Stomach (tissue), 9 donors: ENCODE measurements around the gene CTXN2. TPM values are rescaled to one million over a fixed set of nuclear protein-coding genes. Genes with fewer than 3 reads are reported as not detected.
A peak's percentile ranks its signal among the peaks of the same experiment; 100 is the strongest.

ENCODE experiments used
- DNase-seq, 2 donors: peaks; one replicate each; pipeline versions ENCODE4 v3.0.0 to v3.0.0-alpha.2; 2013 to 2019
- H3K27ac ChIP-seq, 5 donors: fragments of 200-600 bp in 4 of 5; sonication (generic) in 4 of 5; one replicate each; pipeline ENCODE4 v1.5.1; 2013 to 2019; ENCODE audit warnings: mild to moderate bottlenecking in 1 of 5, moderate library complexity in 1 of 5
- H3K27me3 ChIP-seq, 3 donors: fragments of 200-600 bp; sonication (generic); one replicate each; pipeline ENCODE4 v1.5.1; 2017 to 2019; ENCODE audit warnings: mixed run types in 1 of 3
- H3K36me3 ChIP-seq, 4 donors: fragments of 200-600 bp; sonication (generic); 1 replicate in 3 of 4; 2 replicates in 1 of 4; pipeline ENCODE4 v1.5.1; 2016 to 2019
- H3K4me1 ChIP-seq, 4 donors: fragments of 200-600 bp; sonication (generic); one replicate each; pipeline ENCODE4 v1.5.1; 2016 to 2019
- H3K4me3 ChIP-seq, 4 donors: fragments of 200-600 bp; sonication (generic) in 3 of 4; one replicate each; pipeline ENCODE4 v1.5.1; 2016 to 2019; ENCODE audit warnings: mild to moderate bottlenecking in 1 of 4
- H3K9me3 ChIP-seq, 4 donors: fragments of 200-600 bp; sonication (generic); one replicate each; pipeline ENCODE4 v1.5.1; 2016 to 2019
- EP300 ChIP-seq: sonication (generic); formaldehyde crosslinking; IDR thresholded peaks from one replicate; pipeline ENCODE4 v1.6.1; 2017; ENCODE audit warnings: antibody characterized with exemption
- POLR2A ChIP-seq, 4 donors: fragments of 450-650 bp; IDR thresholded peaks; one replicate each; pipeline ENCODE4 v1.6.1; 2016; ENCODE audit warnings: antibody characterized with exemption in 4 of 4, control low read depth in 2 of 4, mild to moderate bottlenecking in 1 of 4, moderate library complexity in 1 of 4
- POLR2AphosphoS5 ChIP-seq, 3 donors: sonication (generic); formaldehyde crosslinking; IDR thresholded peaks; one replicate each; pipeline ENCODE4 v1.6.1; 2016; ENCODE audit warnings: antibody characterized with exemption in 3 of 3
- WGBS, 5 donors: extraction: QIAGEN DNeasy Blood & Tissue Kit in 3 of 5; methylation state at CpG; one replicate each; pipeline versions ENCODE4 v1.1.5 to v1.1.7; 2013 to 2018; 5-methylcytosine and 5-hydroxymethylcytosine counted together
- intact Hi-C: fragments of 100-400 bp; cut with DNase I; formaldehyde crosslinking; loops from one replicate; pipeline ENCODE4 v1.15.1; 2023; ENCODE audit warnings: low total_unique reads
- polyA plus RNA-seq, 3 donors: library from polyadenylated mRNA; stranded (reverse); fragments of 200-250 nt; gene quantifications; one replicate each; pipeline ENCODE4 v1.2.3, GENCODE V29; 2013
- total RNA-seq, 5 donors: library from RNA; depleted of rRNA; stranded (reverse); fragments of >200 nt; gene quantifications; one replicate each; pipeline versions ENCODE4 v1.1.0 to v1.2.3, GENCODE V29; 2014 to 2016
- TF ChIP-seq, protein P1 (sequence below), 7 experiments: fragments of 450-650 bp in 4 of 7; fragments of 200-600 bp in 3 of 7; sonication (generic) in 3 of 7; IDR thresholded peaks; one replicate each; pipeline ENCODE4 v1.5.1; 2016 to 2019; ENCODE audit warnings: antibody characterized with exemption in 7 of 7, control low read depth in 2 of 7, mild to moderate bottlenecking in 1 of 7
- donor health status: healthy with polysubstance abuse.
- donor health status: Bipolar disorder and iron deficiency.
- donor health status: healthy.

The CTXN2 gene
- total and polyA plus RNA-seq, 8 donors = 0.05 to 0.18 TPM; not detected in 6

DNA sequence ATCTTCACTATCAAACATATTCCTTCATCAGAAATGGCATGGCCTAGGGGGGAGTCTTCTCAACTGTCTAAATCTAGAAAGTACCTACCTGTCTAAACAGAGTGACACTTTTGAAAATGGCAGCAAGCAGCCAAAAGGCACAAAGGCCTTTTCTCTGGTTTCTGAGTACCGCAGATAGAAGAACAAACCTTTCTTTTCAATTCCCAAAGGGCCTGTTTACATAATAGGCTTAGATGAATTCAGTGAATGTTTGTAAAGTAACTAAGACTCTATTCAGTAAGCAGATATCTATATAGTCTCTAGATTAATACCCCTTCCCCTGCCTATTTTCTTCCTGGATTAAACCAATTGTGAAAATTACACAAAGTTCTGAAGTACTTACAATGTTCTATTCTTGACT, 20.5 kb upstream of the CTXN2 start:
- Histone ChIP-seq H3K9me3 (no peaks in the 10 kb centered on the region), H3K27ac (no peak overlapping the region), H3K27me3 (no peaks in the 10 kb centered on the region), H3K36me3 (peaks cover 0 to 4% (median 0%) of the 10 kb centered on the region in 4 donors), H3K4me3 (no peak overlapping the region), H3K4me1 (no peaks in the 10 kb centered on the region)
- TF ChIP-seq POLR2A (IDR thresholded peaks at IDR 0.05) (no peak), EP300 (no peak), POLR2AphosphoS5 (IDR thresholded peaks at IDR 0.05) (no peak)
- TF ChIP-seq, protein P1, sequence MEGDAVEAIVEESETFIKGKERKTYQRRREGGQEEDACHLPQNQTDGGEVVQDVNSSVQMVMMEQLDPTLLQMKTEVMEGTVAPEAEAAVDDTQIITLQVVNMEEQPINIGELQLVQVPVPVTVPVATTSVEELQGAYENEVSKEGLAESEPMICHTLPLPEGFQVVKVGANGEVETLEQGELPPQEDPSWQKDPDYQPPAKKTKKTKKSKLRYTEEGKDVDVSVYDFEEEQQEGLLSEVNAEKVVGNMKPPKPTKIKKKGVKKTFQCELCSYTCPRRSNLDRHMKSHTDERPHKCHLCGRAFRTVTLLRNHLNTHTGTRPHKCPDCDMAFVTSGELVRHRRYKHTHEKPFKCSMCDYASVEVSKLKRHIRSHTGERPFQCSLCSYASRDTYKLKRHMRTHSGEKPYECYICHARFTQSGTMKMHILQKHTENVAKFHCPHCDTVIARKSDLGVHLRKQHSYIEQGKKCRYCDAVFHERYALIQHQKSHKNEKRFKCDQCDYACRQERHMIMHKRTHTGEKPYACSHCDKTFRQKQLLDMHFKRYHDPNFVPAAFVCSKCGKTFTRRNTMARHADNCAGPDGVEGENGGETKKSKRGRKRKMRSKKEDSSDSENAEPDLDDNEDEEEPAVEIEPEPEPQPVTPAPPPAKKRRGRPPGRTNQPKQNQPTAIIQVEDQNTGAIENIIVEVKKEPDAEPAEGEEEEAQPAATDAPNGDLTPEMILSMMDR (IDR thresholded peaks at IDR 0.05) = no peak
- DNase-seq = no peak
- intact Hi-C loops = no loop called here
- WGBS, 5 donors = 26 to 57% (median 34%) methylated on average over 1 of the region's 1 CpG

GRCh38 chr15:48175126-48175525, 16.3 kb upstream of the CTXN2 start:
- no peak overlapping the region for H3K27ac ChIP-seq
- intact Hi-C loops = no loop called here
- TF ChIP-seq, protein P1 (IDR thresholded peaks at IDR 0.05) = no peak
- TF ChIP-seq EP300 (no peak), POLR2AphosphoS5 (IDR thresholded peaks at IDR 0.05) (no peak), POLR2A (IDR thresholded peaks at IDR 0.05) (no peak)
- H3K36me3 ChIP-seq = no peaks in the 10 kb centered on the region
- peaks cover 0 to 24% (median 13%) of the 10 kb centered on the region in 4 donors for H3K4me1 ChIP-seq
- no peaks in the 10 kb centered on the region for H3K9me3 ChIP-seq
- H3K4me3 ChIP-seq = no peak overlapping the region
- H3K27me3 ChIP-seq = peaks cover 0 to 10% (median 0%) of the 10 kb centered on the region in 3 donors
- no peak for DNase-seq
- WGBS, 5 donors = 94 to 99% (median 97%) methylated on average over 3 of the region's 3 CpGs

DNA sequence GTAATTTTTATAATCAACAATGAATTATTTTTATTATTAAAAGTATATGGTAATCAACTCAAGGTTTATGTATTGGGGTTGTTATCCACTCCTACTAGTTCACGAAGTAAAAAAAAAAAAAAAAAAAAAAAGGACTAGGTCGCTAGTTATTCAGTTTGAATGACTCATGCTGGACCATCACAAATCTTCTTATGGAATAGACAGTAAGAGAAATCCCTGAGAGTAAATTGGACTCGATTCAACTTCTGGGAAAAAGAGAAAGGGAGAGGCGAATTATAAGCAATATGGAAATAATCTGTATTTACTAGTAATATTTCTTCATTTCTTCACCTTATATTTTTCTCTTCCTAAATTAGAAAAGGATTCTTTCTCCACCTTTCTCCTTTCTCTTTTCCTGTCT, 15.4 kb upstream of the CTXN2 start:
- no peak for DNase-seq
- no peaks in the 10 kb centered on the region for H3K36me3 ChIP-seq
- no peak overlapping the region for H3K4me3 ChIP-seq
- intact Hi-C loops = no loop called here
- 76 to 95% (median 83%) methylated on average over 4 of the region's 4 CpGs for WGBS, 5 donors
- TF ChIP-seq EP300 = no peak
- TF ChIP-seq, protein P1 (IDR thresholded peaks at IDR 0.05) = no peak
- no peak for TF ChIP-seq POLR2A (IDR thresholded peaks at IDR 0.05)
- TF ChIP-seq POLR2AphosphoS5 (IDR thresholded peaks at IDR 0.05) = no peak
- H3K27ac ChIP-seq = peak overlapping the region in 3 of 5 donors; percentile 83 to 95 (median 91)
- no peaks in the 10 kb centered on the region for H3K9me3 ChIP-seq
- H3K27me3 ChIP-seq = peaks cover 0 to 10% (median 0%) of the 10 kb centered on the region in 3 donors
- peaks cover 0 to 24% (median 13%) of the 10 kb centered on the region in 4 donors for H3K4me1 ChIP-seq

DNA sequence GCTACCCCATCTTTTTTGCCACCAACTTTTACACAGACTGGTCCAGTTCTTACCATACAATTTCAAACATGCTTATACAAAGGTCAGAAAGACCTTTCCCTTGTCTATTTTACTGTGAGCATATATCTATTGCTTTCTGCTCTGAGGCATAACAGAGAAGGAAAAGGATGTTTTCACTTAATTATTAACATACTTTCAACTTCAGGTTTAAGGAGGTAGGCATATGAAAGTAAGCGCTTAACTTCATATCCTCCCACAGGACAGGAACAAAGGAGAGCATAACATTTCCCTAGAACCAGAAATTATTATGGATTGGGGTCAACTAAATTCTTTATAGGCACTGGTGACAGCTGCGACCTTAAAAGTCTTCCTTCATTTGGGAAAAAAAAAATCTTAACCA, 14.5 kb upstream of the CTXN2 start:
- H3K27me3 ChIP-seq = peaks cover 0 to 10% (median 0%) of the 10 kb centered on the region in 3 donors
- H3K4me3 ChIP-seq = peak overlapping the region; percentile 61 to 76 (median 72)
- H3K27ac ChIP-seq = peak overlapping the region in 4 of 5 donors; percentile 78 to 95 (median 87)
- DNase-seq = no peak
- peaks cover 0 to 24% (median 13%) of the 10 kb centered on the region in 4 donors for H3K4me1 ChIP-seq
- intact Hi-C loops = no loop called here
- no peaks in the 10 kb centered on the region for H3K36me3 ChIP-seq
- TF ChIP-seq EP300 (no peak), POLR2AphosphoS5 (IDR thresholded peaks at IDR 0.05) (no peak), POLR2A (IDR thresholded peaks at IDR 0.05) (no peak)
- TF ChIP-seq, protein P1 (IDR thresholded peaks at IDR 0.05) = no peak
- WGBS, 5 donors = 42 to 67% (median 58%) methylated on average over 2 of the region's 2 CpGs
- H3K9me3 ChIP-seq = no peaks in the 10 kb centered on the region
